Fibroblast of skin of left biceps (primary cell): Measurements from ENCODE around the gene LDB2.

Experiments
- DNase-seq, 2 experiments: peaks; one replicate each; pipeline ENCODE4 v3.0.0-alpha.2; 2013; ENCODE audit warnings: low read depth in 2 of 2

The LDB2 gene

DNA sequence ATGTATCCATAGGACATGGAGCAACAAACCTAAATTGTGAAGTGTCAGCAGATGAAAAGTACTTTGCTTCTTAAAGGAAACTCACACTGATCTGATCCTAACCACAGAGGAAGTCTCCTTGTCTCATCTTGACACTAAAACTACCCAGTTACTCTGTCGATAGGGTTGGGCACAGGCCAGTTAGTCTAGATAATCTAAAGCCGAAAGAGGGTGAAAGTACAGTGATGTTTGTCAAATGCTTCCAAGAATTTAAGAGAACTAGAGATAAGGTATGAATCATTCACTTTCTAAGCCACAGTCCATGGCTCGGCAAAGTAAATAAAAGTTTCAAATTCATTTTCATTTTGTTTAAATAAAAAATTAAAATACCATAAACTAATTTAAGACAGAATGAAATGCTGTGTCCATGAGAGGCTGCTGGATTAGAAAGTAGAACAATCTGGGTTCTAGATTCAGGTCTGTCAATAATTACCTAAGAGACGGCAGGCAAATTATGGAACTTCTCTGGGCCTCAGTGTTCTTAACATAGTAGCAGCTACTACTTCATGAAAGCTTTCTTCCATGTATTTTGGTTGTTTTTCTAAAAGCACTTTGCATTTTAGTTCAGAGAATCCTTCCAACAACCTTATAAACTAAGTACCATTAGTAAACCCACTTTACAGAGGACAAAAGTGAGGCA lies 176.7 kb downstream of the LDB2 start:
- peak; percentile 23 to 30 for DNase-seq

GRCh38 chr4:16720761-16721160 lies 177.7 kb downstream of the LDB2 start:
- DNase-seq: no peak

DNA sequence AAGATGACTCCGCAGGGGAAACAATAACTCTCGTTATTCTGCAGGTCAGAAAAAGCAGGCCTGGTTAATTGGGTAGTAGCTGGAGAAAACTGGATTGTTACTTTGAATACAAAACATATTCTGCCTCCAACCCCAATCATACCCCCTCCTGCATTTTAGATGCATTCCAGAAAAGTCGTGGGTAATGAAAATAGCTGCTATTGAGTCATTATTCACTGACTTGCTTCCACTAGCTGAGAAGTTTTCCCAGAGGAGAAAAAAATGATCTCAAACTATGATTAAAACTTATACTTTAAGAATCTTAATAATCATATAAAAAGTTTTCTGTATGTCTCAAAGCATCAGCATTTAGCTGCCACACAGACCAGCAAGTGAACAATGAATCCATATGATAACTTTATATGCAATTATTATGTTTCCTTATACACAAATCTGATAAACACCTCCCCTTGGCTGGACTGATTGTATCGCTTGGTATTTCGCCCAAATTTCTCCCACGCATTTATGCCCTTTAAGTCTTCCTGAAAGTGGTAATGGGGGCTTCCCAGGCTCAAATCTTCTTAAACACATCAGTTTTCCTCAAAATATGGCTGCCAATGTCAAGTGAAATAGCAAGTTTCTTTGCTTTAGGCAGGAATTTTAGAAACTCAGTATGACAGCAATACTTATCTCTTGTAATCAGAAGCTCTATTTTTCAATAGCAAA lies 181.0 kb downstream of the LDB2 start:
- DNase-seq: peak in 1 of 2 experiments; percentile 41

DNA sequence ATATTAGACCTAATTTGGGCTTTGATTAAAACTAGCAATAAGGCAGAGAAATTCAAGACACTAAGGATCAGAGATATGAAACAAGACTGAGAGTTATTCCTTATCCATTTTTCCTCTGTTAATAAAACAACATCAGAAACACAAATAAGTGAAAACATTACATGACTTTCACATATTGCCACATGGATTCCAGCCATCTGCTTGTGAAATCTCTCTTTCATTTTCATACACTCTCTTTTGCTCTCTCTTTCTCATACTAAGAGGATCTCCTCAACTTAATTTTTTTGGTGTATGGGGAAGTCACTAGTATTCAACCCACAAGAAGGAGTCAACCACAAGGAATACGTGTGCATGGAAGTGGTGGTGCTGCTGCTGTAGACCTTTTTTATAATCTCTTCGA lies 183.0 kb downstream of the LDB2 start:
- no peak for DNase-seq

GRCh38 chr4:16714191-16714590 lies 184.3 kb downstream of the LDB2 start:
- DNase-seq: no peak

DNA sequence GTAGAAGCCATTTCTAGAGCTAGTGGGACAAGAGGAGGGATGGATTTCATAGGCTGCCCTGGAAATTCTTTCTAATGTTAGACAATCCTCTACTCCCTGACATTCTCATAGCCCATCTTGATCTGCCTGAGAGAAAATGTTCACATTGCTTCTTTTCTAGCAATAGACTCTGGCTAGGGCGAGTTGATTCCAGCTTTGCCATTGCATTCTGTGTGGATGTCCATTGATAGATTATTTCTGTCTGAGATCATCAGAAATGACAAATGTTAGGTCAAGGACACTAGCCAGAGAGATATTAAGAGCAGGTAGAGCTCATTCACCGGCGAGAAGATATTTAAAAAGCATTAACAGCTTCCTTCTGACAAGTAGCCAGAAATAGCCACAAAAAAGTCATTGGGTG lies 184.7 kb downstream of the LDB2 start:
- no peak for DNase-seq

DNA sequence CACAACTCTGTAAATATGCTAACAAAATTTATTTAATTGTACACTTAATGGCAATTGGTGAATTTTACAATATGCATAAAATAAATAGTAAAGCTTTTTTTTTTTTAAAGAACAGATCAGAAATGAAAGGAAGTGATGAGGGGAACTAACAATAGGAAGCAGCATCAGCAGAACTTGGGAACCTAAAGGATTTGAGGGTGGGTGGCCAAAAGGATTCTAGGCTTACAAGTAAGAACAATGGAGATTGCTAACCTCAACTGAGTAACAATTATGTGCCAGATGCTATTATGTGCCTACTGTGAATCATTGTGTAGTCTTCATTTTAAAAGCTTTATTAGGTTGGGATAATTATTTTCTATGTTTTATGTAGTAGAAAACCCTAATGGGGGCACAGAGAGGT lies 185.2 kb downstream of the LDB2 start:
- DNase-seq: no peak

DNA sequence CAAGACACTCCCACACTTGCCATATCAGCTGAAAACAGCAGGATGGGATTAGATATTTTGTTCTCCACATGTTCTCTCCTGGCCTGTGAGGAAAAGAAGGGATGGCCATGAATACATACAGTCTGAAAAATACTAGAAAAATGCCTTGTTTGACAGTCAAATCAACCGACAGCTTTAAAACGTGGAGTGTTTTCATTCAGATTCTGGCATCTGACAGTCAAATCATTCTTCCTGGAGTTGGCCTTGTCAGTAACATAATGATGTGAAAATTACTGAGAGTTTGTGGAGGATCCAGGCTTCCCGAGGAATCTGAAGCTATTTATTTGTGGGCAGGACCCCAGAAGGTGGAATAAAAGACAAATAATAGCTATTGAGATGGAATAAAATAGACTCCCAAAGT lies 188.2 kb downstream of the LDB2 start:
- no peak for DNase-seq

GRCh38 chr4:16707874-16708273 lies 190.6 kb downstream of the LDB2 start:
- DNase-seq: no peak

DNA sequence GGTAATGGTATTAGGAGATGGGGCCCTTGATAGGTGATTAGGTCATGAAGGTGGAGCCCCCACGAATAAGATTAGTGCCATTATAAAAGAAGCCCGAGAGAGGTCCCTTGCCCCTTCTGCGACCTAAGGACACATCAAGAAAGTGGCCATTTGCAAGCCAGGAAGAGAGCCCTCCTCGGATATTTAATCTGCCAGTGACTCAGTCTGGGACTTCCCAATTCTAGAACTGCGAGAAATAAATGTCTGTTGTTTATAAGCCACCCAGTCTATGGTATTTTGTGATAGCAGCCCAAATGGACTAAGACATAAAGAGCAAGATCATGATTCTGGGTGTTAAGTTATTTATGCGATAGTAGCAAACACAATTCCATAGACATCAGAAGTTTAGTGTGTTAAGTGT lies 192.2 kb downstream of the LDB2 start:
- no peak for DNase-seq

- no peak for DNase-seq
Measured at GRCh38 chr4:16705341-16705740, 193.1 kb downstream of the LDB2 start.

GRCh38 chr4:16704489-16704888 lies 194.0 kb downstream of the LDB2 start:
- DNase-seq: no peak

DNA sequence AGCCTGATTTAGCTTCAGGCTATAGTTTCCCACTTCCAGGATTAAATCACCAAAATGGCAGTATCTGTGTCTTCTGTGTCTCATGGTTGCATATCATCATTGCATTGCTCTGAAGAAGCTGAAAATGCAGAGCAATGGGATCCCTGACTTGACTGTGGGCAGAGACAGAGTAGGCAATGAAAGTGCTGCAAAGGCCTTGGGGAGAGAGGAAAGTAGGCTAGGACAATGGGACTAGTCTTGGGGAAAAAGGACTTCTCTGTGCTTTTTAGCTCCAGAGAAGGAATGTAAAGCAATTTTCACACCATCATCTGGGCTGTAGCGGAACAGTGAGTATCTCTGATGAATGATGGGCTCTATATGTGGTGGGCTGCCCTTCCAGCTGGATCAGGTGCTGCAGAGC lies 202.5 kb downstream of the LDB2 start:
- no peak for DNase-seq

DNA sequence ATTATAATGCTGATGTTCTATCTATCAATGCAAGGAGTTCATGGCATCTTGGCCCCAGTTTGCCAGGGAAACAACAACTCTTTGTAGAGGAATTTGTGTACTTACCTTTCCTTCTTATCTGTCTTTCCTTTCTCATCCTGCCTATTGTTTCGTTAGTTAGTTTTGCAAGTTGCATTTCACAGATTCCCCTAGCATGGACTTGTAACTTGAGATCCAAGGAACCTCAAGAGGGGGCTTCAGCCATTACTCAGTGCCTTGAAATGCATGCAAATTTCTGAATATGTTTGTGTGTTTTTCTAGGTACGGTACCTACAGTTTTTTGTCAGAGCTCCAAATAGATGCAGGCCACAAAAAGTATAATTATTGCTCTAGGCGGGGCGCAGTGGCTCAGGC lies 203.6 kb downstream of the LDB2 start:
- DNase-seq: no peak

GRCh38 chr4:16694173-16694883 lies 204.1 kb downstream of the LDB2 start:
- DNase-seq: no peak

DNA sequence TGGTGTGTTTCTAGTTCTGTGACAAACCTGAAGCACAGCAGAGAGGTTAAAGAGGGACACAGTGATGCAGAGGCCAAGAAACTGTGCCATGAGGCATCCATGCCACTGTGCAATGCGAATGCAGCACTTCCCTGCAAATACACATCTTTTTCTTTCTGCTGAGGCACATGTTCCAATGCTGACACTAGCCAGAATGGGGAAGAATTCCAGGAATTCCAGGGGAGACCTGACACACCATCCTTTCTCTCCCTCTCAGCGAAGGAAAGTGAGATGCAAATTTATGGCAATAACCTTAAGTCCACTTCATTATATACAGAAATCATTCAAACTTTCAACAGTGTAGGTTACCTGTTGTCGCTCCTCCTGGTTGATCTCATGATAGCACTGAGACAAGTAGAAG lies 204.8 kb downstream of the LDB2 start:
- no peak for DNase-seq

DNA sequence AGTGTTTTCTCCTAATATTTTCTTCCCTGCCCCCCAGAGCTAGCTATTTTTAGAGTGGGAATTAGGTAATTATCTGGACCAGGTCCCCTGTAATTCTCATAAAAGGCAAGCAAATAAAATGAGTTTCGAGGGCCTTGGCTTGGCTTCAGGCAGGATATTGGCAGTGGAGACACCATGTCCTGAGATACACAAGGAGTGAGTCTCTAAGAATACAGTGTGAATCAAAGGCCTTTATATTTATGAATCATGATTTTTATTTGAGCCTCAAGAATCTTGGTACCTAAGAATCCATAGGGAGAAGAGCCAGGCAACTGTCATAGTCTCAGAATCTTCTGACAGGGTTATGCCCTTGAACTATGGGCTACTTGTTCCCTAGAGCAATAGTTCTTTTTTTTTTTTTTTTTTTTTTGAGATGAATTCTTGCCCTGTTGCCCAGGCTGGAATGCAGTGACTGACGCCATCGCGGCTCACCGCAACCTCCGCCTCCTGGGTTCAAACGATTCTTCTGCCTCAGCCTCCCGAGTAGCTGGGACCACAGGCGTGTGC lies 205.4 kb downstream of the LDB2 start:
- no peak for DNase-seq

GRCh38 chr4:16692524-16692923 lies 205.9 kb downstream of the LDB2 start:
- DNase-seq: no peak

DNA sequence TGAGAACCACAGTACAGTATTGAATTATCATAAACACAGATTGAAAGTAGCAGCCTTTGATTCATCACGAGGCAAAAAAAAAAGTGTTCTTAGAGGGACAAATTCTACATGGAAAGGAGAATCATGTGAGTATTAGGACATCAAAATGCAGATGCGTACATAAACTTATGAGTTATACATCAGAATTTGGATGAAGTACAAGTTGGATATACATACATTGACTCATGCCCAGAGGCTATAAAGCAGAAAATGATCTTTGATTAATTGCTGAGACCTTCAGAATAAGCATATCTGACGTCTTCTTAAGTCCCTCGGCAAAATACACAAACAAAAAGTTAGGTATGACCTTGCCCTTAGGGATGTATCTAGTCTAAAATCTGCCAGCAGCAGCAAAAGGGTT lies 206.4 kb downstream of the LDB2 start:
- DNase-seq: no peak

DNA sequence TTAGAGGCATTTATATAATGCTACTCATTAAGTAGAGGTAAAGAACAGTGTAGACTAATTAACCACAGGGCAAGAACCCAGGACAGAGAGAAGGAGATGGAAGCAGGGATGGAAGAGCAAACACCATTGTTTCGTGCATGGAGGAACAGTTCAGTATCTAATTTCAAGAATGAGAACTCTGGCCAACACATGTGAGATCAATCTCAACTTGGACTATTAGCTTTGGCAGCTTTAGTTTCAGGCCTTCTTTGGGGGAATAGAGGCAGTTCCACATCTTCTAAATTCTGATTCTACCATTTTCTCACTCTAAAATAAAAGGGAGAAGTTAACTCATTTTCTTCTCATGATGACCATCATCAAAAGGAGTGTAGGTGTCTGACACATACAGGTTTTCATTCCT lies 207.0 kb downstream of the LDB2 start:
- DNase-seq: no peak

GRCh38 chr4:16687845-16688244 lies 210.6 kb downstream of the LDB2 start:
- DNase-seq: no peak

DNA sequence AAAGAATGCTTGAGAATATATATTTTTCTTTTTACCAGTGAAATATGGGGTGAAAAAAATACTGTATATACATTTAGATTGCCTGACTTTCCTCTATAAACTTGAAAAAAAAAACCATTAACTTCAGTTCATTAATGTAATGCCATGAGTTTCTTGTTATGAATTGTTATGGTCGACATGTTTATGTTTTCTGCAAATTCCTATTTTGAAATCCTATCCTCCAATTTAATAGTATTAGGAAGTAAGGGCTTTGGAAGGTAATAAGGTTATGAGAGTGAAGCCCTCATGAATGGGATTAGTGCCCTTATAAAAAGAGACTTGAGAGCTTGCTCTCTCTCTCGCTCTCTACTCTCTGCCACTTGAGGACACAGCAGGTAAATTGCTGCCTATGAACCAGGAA lies 211.4 kb downstream of the LDB2 start:
- DNase-seq: no peak

DNA sequence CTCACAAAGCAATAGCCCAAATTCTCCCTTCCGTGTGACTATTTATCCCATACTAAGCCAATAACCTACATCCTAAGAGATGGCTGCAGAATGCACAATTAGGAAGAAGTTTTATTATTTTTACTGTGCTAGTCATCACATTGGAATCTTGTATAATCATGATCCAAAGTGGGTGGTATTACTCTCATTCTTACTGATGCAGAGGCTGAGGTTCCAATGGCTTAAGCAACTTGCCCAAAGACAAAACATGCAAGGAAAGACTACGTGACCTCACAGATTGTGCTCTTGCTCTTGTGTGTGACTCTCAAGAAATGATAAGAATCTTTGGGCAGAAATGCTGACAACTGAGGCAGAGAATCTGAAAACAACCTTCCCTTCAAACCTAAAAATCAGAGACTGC lies 212.2 kb downstream of the LDB2 start:
- peak; percentile 85 to 87 for DNase-seq
